ENCODE measurements around the gene GNG4. TPM values are rescaled to one million over a fixed set of nuclear protein-coding genes. Genes with fewer than 3 reads are reported as not detected.
"Not testable (repeated sequence)": the region's sequence is repeated elsewhere in the genome, so short reads cannot be mapped to it uniquely, and the experiment has no call there.

Gene GNG4
- total and polyA plus RNA-seq, 2 donors: 2.3 to 3.9 TPM

DNA sequence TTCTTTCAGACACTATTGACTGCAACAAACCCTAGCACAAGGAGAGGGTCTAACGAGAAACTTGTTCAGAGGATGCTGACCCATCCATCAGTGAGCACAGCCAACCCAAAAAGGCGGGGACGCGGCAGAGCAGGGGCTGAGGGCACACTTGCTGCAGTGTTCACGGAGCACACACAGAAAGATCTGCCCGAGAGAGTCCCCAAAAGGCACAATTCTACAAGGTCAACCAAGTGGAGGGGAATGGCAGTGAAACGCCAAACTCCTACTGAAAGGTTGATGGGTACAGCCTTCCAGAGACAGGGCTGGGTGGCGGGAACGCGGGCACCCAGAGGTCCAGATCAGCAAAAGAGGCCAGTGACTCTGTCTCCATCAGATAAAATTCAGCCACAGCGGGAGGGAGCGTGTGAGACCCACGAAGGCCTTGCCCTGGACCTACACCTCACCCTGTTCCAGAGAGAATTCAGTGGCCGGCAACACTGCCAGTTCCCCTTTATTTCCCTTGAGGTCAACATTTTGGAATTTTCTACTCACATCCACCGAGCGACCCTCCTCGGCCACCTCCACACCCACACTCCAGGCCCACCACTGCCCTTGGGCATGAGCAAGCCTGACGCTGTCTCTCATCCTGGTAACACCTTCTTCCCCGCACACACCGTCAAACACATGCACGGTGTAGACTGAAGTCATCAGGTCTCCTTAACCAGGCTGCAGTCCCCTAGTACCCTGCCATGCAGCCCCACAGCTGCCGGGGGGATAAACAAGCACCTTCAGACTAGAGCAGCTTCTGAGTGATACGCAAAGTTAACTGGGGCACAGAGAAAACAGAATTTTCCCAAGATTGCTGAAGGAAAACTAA, 5.5 kb downstream of the GNG4 start:
- DNase-seq (ENCODE audit: extremely low spot score): no peak
- Histone ChIP-seq H3K4me3 (ENCODE audit: low read depth, low read length) (no peak overlapping the region), H3K36me3 (ENCODE audit: insufficient read depth) (no peaks in the 10 kb centered on the region), H3K4me1 (ENCODE audit: insufficient read depth) (no peaks in the 10 kb centered on the region), H3K27ac (ENCODE audit: low read depth) (no peak overlapping the region)
- WGBS: 90% methylated on average over 23 of the region's 23 CpGs

DNA sequence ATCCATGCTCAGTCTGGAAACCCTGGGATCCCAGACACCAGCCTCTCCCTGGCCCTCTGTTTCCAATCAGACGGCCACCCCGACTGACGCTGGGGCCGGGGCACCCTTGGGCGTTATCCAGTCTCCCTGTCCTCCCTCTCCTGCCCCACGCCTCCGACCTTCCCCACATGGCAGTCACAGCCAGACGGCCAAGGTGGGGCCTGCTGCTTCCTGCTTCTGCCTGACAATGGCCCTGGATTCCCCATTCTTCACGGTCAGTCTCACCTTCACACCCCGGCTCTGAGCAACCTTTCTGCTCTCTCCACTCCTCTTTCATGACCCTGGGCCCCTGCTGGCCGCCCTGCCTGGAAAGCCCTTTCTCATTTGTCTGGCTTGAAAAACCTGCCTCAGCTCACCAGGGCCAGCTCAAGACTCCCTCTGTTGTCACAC, 6.6 kb downstream of the GNG4 start:
- Histone ChIP-seq H3K36me3 (ENCODE audit: insufficient read depth) (no peaks in the 10 kb centered on the region), H3K27ac (ENCODE audit: low read depth) (no peak overlapping the region), H3K4me3 (ENCODE audit: low read depth, low read length) (no peak overlapping the region), H3K4me1 (ENCODE audit: insufficient read depth) (no peaks in the 10 kb centered on the region)
- WGBS: 57% methylated on average over 11 of the region's 11 CpGs
- no peak for DNase-seq (ENCODE audit: extremely low spot score)

DNA sequence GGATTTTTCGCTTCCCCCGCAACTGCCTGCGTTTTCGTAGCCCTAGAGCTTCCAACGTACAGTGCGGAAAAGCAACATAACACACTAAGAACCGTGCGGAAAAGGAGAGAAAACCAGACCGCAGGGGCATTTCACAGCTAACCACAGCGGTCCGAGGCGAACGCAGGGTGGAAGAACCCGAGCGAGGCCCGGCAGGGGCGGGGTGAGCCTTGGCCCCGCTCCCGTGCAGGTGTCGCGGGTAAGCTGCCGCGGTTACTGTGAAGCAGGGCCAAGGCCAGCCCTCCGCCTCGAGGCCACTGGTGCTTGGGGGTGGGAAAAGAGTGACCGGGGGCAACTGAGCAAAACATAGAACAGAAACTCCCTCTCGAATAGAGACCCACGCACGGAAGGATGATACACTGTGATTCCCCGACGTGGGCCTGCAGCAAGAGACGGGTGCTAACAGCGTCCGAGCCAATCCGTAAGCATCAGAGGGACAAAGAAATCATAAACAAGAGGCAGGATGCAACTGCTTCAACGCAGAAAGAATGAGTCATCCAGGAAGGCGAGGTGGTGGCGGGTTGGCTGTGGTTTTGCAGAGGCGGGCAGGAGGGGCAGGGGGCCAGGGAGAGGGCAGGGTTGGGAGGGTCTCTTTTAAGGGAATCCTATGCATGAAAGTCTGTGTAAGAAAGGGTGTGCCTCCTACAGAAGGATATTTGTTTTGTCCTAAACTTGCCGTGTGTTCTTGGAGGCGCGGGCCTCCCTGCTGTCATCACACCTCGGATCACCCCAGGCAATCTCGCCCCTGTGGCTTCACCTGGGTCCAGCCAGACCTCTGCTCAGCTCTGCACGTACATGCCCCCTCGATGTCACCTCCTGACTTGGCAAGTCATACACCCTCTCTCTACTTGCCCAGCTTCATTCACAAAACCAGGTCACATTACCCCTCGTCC, 7.3 kb downstream of the GNG4 start:
- Histone ChIP-seq H3K36me3 (ENCODE audit: insufficient read depth) (no peaks in the 10 kb centered on the region), H3K4me3 (ENCODE audit: low read depth, low read length) (no peak overlapping the region), H3K27ac (ENCODE audit: low read depth) (no peak overlapping the region), H3K4me1 (ENCODE audit: insufficient read depth) (no peaks in the 10 kb centered on the region)
- DNase-seq (ENCODE audit: extremely low spot score): no peak
- WGBS: 52% methylated on average over 47 of the region's 47 CpGs

DNA sequence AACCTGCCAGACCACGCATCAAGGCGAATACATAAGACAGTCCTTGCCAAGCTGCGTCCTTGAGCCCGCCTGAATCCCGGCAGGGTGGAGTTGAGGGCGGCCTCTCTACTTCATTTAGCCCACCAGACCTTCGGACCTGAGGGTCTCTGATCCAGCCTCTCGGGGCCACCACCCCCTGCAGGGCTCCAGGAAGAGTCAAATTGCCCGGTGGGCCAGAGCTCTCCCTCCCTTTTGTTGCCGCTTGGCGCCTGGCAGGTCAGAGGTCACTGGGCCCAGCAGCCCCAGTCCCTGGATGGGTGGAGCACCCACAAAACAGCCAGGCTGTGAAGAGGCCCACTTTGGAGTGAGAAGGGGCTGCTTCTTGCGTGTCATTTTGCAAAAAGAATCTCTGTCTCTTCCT, 9.0 kb downstream of the GNG4 start:
- no peaks in the 10 kb centered on the region for H3K4me1 ChIP-seq (ENCODE audit: insufficient read depth)
- WGBS: 85% methylated on average over 12 of the region's 12 CpGs
- no peak overlapping the region for H3K27ac ChIP-seq (ENCODE audit: low read depth)
- no peak for DNase-seq (ENCODE audit: extremely low spot score)
- no peak overlapping the region for H3K4me3 ChIP-seq (ENCODE audit: low read depth, low read length)
- H3K36me3 ChIP-seq (ENCODE audit: insufficient read depth): no peaks in the 10 kb centered on the region

DNA sequence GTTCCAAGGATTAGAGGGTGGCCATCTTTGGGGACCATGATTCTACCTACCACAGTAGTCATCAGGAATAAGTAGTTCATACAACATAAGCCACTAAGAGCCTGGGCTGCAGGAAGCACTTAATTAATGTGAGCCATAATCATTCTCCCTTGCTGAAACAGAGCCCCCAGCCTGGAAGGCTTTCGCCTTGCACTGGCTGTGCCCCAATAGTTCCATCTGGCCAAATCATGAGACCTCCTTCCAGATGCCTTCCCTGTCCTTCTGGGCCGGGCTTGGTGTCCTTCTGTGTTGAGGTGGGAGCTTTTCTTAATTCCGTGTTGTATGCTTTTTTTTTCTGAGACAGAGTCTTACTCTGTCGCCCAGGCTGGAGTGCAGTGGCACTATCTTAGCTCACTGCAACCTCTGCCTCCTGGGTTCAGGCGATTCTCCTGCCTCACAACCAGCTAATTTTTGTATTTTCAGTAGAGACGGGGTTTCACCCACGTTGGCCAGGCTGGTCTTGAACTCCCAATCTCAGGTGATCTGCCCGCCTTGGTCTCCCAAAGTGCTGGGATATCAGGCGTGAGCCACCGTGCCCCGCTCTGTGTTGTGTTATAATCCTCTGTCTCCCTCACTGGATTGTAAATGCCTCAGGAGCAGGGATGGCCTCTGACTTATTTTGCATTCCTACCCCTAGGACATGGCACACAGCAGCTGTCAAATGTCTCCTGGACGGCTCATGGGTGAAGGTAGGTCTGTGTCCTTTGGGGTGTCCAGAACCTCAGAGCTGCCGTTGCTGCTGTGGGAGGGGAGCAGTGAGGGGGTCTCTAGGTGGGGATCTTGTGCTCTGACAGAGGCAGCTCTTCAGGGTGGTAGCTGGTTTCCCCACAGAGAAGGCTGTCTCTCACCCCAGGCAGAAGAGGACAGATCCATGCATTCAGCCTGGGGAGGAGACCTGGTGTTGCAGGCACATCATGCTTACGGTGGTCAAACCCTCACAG, 10.1 kb downstream of the GNG4 start:
- H3K27ac ChIP-seq (ENCODE audit: low read depth): no peak overlapping the region
- no peak for DNase-seq (ENCODE audit: extremely low spot score)
- H3K4me1 ChIP-seq (ENCODE audit: insufficient read depth): no peaks in the 10 kb centered on the region
- H3K4me3 ChIP-seq (ENCODE audit: low read depth, low read length): no peak overlapping the region
- 82% methylated on average over 14 of the region's 14 CpGs for WGBS
- no peaks in the 10 kb centered on the region for H3K36me3 ChIP-seq (ENCODE audit: insufficient read depth)

DNA sequence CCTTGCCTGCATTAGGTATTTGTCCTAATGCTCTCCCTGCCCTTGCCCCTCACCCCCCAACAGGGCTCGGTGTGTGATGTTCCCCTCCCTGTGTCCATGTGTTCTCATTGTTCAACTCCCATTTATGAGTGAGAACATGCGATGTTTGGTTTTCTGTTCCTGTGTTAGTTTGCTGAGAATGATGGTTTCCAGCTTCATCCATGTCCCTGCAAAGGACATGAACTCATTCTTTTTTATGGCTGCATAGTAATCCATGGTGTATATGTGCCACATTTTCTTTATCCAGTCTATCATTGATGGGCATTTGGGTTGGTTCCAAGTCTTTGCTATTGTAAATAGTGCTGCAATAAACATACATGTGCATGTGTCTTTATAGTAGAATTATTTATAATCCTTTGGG, 11.0 kb downstream of the GNG4 start:
- H3K4me3 ChIP-seq (ENCODE audit: low read depth, low read length); DNase-seq (ENCODE audit: extremely low spot score): not testable (repeated sequence)
- WGBS: 92% methylated on average over 2 of the region's 2 CpGs

DNA sequence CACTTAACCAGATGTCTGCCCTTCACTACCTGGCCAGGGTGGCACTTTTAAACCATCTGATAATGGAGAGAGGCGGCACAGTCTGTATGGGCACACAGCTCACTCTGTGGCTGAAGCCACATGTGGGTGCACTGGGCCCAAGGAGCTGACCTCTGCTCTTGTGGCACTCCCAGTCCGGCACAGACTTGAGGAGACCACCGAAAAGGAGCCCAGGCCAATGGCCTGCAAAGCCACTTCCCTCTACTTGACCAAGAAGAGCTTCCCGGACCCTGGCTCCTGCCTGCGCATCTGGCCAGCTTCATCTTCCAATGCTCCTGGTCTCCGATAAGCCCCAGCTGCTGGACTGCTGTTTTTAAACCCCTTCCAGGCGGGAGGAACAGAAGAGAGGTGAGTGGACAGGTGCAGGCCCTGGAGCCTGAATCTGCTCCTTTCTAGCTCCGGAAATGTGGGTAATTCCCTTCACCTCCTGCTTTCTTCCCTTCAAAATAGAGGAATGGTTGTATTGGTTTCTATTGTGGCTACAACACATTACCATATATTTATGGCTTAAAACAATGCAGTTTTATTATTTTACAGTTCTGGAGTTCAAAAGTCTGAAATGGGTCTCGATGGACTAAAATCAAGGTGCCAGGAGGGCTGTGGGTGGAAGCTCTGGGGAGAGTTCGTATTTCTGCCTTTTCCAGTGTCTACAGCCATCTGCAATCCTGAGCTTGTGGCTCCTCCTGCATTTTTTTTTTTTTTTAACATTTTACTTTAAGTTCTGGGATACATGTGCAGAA, 11.6 kb downstream of the GNG4 start:
- no peaks in the 10 kb centered on the region for H3K4me1 ChIP-seq (ENCODE audit: insufficient read depth)
- 89% methylated on average over 10 of the region's 10 CpGs for WGBS
- DNase-seq (ENCODE audit: extremely low spot score): no peak

More for the DNA sequence above, 11.0 kb downstream of the GNG4 start:
- H3K27ac ChIP-seq (ENCODE audit: low read depth); H3K4me1 ChIP-seq (ENCODE audit: insufficient read depth); H3K36me3 ChIP-seq (ENCODE audit: insufficient read depth): not testable (repeated sequence)

DNA sequence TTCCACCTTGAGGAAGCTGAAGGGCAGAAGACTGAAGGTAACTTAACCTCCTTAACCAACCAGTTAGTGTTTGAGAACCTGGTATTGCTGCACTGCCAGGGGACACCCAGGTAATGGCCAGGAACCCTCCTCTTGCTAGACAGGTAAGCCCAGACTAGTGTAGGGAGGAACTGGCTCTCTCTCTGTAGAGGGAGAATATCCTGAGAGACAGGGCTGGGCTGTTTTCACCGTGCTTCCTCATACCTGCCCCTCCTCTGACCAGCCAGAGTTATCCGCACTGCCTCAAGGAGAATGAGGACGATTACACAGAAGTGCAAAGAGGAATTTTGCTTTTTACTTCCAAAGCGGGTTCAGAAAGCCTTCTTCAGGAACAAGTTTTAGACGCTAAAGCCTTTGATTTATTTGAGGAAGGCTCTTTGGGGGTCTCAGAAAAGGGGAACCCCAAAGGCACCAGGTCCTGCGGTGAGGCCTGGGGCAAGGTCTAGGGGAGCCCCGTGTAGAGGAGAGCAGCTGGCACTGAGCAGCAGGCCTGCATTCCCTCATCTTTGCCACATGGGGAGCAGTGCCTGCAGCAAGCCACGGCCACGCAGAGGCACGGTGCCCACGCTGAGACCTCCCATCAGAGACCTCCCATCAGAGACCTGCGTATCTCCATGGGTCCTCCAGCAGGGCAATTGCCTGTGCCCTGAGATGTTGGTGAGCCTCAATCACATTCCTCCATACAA, 13.5 kb downstream of the GNG4 start:
- WGBS: 72% methylated on average over 12 of the region's 12 CpGs
- Histone ChIP-seq H3K4me1 (ENCODE audit: insufficient read depth) (no peaks in the 10 kb centered on the region), H3K27ac (ENCODE audit: low read depth) (no peak overlapping the region), H3K4me3 (ENCODE audit: low read depth, low read length) (no peak overlapping the region), H3K36me3 (ENCODE audit: insufficient read depth) (no peaks in the 10 kb centered on the region)
- no peak for DNase-seq (ENCODE audit: extremely low spot score)

More for the DNA sequence above, 11.6 kb downstream of the GNG4 start:
- H3K27ac ChIP-seq (ENCODE audit: low read depth): no peak overlapping the region
- H3K36me3 ChIP-seq (ENCODE audit: insufficient read depth): no peaks in the 10 kb centered on the region
- no peak overlapping the region for H3K4me3 ChIP-seq (ENCODE audit: low read depth, low read length)

DNA sequence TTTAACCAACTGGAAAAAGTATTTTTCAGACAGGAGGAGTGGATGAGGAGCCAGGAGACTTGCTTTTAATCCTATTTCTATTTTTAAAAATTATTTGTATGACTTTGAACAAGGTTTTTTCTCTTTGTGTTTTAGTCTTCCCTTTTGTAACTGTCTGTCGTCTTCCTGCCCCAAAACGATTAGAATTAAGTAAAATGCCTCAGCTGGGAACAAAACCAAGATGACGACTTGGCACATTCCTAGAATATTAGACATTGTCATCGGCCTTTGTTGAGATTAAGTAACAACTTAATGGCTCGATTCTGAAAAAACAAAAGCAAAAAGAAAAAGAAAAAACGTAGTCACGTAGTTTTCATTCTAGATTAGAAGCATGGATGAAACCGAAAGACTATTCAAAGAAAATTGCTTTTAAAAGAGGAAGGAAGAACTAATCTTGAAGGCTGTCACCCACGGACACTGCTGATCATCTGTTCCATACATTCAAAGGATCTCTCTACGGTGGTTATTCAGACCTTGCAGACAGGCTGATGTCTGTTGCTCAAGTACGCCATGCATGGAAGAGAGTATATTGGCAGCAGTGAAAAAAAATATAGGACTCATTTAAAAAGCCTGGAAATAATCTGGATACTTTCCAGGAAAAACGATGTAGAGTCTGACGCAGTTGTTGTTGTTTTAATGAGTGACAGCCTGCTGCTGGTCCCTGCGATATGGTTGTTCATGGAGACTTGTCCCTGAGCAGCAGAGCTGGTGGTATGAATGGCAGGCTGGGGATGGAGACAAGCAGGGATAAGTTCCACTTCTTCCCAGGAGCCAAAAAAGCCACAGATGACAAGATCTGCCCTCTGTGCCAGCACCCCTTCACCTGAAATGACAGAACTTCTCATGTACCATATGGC, 16.8 kb downstream of the GNG4 start:
- no peak overlapping the region for H3K27ac ChIP-seq (ENCODE audit: low read depth)
- 29% methylated on average over 14 of the region's 14 CpGs for WGBS
- no peak for DNase-seq (ENCODE audit: extremely low spot score)
- no peaks in the 10 kb centered on the region for H3K4me1 ChIP-seq (ENCODE audit: insufficient read depth)
- no peak overlapping the region for H3K4me3 ChIP-seq (ENCODE audit: low read depth, low read length)
- no peaks in the 10 kb centered on the region for H3K36me3 ChIP-seq (ENCODE audit: insufficient read depth)

DNA sequence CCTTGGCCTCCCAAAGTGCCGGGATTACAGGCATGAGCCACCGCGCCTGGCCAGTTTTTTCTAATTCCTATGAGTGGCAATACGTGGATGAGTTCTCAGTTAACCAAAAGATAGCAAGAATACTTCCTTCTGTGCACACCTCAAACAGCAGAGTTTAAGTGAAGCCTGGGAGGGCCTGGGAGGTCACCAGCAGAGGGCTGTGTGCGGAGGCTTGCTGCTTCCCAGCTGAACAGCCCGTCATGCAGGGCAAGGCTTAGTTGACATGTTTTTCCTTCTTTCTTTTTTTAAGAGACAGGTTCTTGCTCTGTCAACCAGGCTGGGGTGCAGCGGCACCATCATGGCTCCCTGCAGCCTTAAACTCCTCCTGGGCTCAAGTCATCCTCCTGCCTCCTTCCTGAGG, 17.8 kb downstream of the GNG4 start:
- Histone ChIP-seq H3K27ac (ENCODE audit: low read depth) (no peak overlapping the region), H3K4me3 (ENCODE audit: low read depth, low read length) (no peak overlapping the region), H3K4me1 (ENCODE audit: insufficient read depth) (no peaks in the 10 kb centered on the region), H3K36me3 (ENCODE audit: insufficient read depth) (no peaks in the 10 kb centered on the region)
- 89% methylated on average over 7 of the region's 7 CpGs for WGBS
- DNase-seq (ENCODE audit: extremely low spot score): no peak

DNA sequence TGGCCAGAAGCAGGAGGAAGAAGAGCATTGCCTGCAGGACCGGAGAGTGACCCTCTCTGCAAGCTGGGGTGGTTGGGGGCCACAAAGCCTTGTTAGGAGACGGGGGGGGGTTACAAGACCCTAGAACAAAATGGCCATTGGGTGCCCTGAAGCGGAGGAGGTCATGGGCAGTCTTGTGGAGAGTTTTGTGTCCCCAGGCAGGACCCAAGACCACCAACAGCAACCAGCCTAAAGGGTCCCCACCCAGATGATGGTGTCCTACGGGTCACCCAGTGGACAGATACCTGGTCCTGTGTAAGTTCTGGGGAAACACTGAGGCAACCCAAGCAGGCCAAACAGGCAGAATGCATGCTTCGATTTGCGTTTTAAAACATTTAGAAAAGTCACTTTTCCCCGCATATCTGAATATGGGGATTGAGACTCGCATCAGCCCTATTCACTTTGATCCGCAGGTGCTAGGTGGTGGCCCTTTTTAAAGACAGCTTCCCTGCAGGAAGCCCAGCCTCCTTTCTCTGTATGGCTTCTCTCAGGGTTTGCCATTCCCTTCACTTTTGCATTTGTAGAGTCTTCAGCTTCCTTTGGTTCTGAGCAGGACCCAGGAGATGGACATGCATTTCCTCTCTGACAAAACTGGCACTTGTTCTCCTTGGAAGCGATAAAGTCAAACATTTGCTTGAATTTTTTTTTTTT, 21.1 kb downstream of the GNG4 start:
- no peak for DNase-seq (ENCODE audit: extremely low spot score)
- H3K36me3 ChIP-seq (ENCODE audit: insufficient read depth): no peaks in the 10 kb centered on the region

More for the DNA sequence above, 21.1 kb downstream of the GNG4 start:
- H3K4me3 ChIP-seq (ENCODE audit: low read depth, low read length): no peak overlapping the region
- no peak overlapping the region for H3K27ac ChIP-seq (ENCODE audit: low read depth)
- 88% methylated on average over 10 of the region's 10 CpGs for WGBS
- no peaks in the 10 kb centered on the region for H3K4me1 ChIP-seq (ENCODE audit: insufficient read depth)
